Large intestine (tissue), 12 donors: ENCODE data around the gene KSR1. TPM values are rescaled to one million over a fixed set of nuclear protein-coding genes. Genes with fewer than 3 reads are reported as not detected.
"Not testable (repeated sequence)": the region's sequence is repeated elsewhere in the genome, so short reads cannot be mapped to it uniquely, and the experiment has no call there.

ENCODE experiments used
- DNase-seq, 2 donors: peaks; one replicate each; pipeline versions ENCODE4 v3.0.0 to v3.0.0-alpha.2; 2013
- H3K27ac ChIP-seq: one replicate; pipeline ENCODE4 v1.5.1; 2013; ENCODE audit warnings: low read length
- H3K27me3 ChIP-seq: 2 replicates; pipeline ENCODE4 v1.6.1; 2013; ENCODE audit warnings: low read length; ENCODE audit not compliant: control insufficient read depth, insufficient read depth
- H3K36me3 ChIP-seq: 2 replicates; pipeline ENCODE4 v1.6.1; 2013; ENCODE audit warnings: low read length; ENCODE audit not compliant: control insufficient read depth, insufficient read depth
- H3K4me1 ChIP-seq: one replicate; pipeline ENCODE4 v1.6.1; 2013; ENCODE audit warnings: low read length; ENCODE audit not compliant: control insufficient read depth, insufficient read depth
- H3K4me3 ChIP-seq: one replicate; pipeline ENCODE4 v1.5.1; 2013; ENCODE audit warnings: low read length
- H3K9me3 ChIP-seq: one replicate; pipeline ENCODE4 v1.6.1; 2013; ENCODE audit warnings: mild to moderate bottlenecking, low read depth, low read length, moderate library complexity; ENCODE audit not compliant: control insufficient read depth
- WGBS: methylation state at CpG from one replicate; pipeline ENCODE4 v1.1.5; 2013; ENCODE audit warnings: low lambda C conversion rate; ENCODE audit not compliant: insufficient coverage; 5-methylcytosine and 5-hydroxymethylcytosine counted together
- long read RNA-seq, 11 donors: transcript quantifications; one replicate each; lab custom pipeline, GENCODE V29; 2026
- polyA plus RNA-seq: library from polyadenylated mRNA; unstranded; fragments of 120-200 nt; gene quantifications from one replicate; pipeline ENCODE4 v1.2.1, GENCODE V29; 2013

KSR1 gene
- polyA plus RNA-seq, result 65.0 TPM
- long read RNA-seq, donor 1, result 0 reads
- long read RNA-seq, donor 2, result 0 reads
- long read RNA-seq, donor 3, result 0 reads
- long read RNA-seq, donor 4, result 0 reads
- long read RNA-seq, donor 5, result 0 reads
- long read RNA-seq, donor 6, partial matches to known transcripts, result 0 of 1 reads
- long read RNA-seq, donor 6, other reads (novel, unspliced or antisense), result 0 of 1 reads
- long read RNA-seq, donor 7, result 0 reads
- long read RNA-seq, donor 8, partial matches to known transcripts, result 0 of 1 reads
- long read RNA-seq, donor 8, other reads (novel, unspliced or antisense), result 0 of 1 reads
- long read RNA-seq, donor 9, result 0 reads
- long read RNA-seq, donor 10, partial matches to known transcripts, result 0 of 1 reads
- long read RNA-seq, donor 10, other reads (novel, unspliced or antisense), result 0 of 1 reads
- long read RNA-seq, donor 11, partial matches to known transcripts, result 26 of 28 reads
- long read RNA-seq, donor 11, other reads (novel, unspliced or antisense), result 0 of 28 reads

DNA sequence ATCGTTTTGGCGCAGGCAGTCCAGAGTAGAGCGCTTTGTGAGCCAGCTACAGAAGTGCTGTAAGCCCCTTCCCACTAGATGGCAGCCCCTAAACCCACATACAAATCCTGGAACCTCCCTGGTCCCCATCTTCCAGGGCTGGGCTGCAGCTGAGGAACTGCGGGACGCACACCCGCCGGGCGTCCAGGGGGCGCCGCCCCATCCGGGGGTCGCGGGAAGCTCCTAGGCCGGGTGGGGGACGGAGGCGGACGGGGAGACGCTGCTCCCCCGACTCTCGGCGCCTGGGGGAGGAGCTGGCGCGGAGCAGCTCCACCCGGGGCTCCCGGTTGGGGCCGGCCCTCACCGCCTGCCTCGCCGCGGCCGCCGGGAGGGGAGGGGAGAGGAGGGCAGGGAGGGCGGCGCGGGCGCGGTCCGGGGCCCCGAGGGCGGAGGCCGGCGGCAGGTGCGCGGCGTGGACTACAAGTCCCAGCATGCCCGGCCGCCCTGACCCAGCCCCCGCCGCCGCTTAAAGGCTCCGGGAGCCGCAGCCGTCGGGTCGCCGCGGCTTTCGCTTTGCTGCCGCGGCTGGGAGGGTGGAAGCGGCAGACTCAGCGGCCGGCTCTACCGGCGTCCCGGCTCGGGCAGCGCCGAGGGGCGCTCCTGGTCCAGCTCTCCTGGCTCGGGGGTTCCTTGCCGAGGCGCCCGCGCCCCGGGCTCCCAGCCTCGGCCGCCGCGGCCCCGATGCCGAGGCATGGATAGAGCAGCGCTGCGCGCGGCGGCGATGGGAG is at the start of gene KSR1:
KSR1 (plus strand) TSS at position 535 of the 767 bp plus-strand sequence; CDS start at position 731, 196 bp downstream.
- no CpG with 5 or more reads among the region's 88 CpGs for WGBS
- no peaks in the 10 kb centered on the region for H3K9me3 ChIP-seq
- H3K27me3 ChIP-seq, result no peaks in the 10 kb centered on the region
- H3K4me1 ChIP-seq, result peaks cover 26% of the 10 kb centered on the region
- H3K27ac ChIP-seq, result peak within 1 kb of the TSS; percentile 42
- DNase-seq, result peak; percentile 84 to 94
- H3K4me3 ChIP-seq, result peak within 1 kb of the TSS; percentile 77
- no peaks in the 10 kb centered on the region for H3K36me3 ChIP-seq

DNA sequence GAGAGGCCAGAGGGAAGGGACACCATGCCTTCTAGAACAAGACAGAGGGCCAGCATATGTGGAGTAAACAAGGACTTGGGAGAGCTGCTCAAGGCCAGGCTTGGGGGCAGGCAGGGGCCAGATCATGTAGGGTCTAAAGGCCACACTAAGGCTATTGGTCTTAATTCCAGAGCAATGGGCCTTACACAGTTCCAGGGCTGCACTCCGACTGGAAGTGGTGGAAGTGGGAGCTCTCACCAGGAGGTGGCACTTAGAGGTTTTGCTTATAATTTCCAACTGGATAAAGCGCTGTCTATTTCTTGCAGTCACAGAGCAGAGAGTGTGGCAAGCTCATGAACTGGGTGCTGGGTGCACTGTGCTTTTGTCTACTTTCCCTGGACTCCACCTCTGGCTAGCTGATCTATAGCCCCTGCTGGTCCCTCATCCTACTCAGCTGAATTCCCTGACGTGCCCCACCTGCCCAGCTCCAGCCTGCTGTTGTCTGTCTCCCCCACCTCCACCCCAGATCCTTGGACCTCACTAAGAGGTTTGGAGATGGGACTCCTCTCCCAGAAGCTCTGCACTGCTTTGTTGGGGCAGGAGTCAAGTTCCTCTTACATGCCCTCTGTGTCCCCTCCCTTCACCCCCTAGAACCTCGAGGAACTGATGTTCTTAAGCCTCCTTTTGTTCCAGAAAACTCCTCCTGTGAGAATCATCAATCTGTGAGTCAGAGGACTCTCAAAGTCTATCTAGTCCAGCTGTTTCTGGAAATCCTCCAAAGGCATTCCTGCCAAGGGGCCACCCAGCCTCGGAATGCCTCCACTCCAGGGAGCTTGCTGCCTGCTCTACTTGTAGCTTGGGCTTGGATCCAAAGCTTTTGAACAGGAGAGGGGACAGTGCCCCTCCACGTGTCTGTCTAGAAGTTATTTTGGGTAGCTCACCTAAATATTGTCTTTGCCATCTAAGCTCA is 48.1 kb upstream of the KSR1 start:
- H3K27me3 ChIP-seq, result no peaks in the 10 kb centered on the region
- peak in 1 of 2 donors; percentile 12 for DNase-seq
- H3K36me3 ChIP-seq, result no peaks in the 10 kb centered on the region
- H3K4me1 ChIP-seq, result no peaks in the 10 kb centered on the region
- H3K9me3 ChIP-seq, result no peaks in the 10 kb centered on the region
- no CpG with 5 or more reads among the region's 6 CpGs for WGBS
- H3K4me3 ChIP-seq, result no peak overlapping the region
- no peak overlapping the region for H3K27ac ChIP-seq

DNA sequence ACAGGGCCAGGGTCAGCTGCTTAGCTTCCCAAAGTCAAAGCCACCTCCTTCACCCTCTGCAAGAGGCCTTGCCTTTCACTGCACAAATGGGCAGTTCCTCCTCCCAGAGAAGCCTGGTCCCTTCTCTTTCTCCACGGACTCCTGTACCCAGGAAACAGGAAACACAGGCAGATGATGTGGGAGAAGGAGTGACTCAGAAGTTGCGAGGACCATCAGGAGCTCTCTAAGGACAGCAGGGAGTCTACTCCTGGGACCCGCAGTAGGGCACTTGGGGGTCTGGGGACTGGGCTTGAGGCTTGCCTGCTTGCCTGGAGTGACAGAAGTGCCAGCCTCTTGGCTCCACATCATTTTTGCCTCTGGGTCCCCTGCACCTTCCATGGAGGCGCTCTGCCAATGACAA is 47.4 kb upstream of the KSR1 start:
- no peak overlapping the region for H3K4me3 ChIP-seq
- no peaks in the 10 kb centered on the region for H3K27me3 ChIP-seq
- H3K4me1 ChIP-seq, result no peaks in the 10 kb centered on the region
- no CpG with 5 or more reads among the region's 4 CpGs for WGBS
- H3K9me3 ChIP-seq, result no peaks in the 10 kb centered on the region
- no peak overlapping the region for H3K27ac ChIP-seq
- no peaks in the 10 kb centered on the region for H3K36me3 ChIP-seq
- no peak for DNase-seq

DNA sequence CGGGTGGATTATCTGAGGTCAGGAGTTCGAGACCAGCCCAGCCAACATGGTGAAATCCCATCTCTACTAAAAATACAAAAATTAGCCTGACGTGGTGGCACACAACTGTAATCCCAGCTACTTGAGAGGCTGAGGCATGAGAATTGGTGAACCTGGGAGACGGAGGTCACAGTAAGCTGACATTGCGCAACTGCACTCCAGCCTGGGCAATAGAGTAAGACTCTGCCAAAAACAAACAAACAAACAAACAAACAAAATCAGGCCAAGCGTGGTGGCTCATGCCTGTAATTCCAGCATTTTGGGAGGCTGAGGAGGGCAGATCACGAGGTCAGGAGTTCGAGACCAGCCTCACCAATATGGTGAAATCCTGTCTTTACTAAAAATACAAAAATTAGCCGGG is 44.1 kb upstream of the KSR1 start:
- H3K36me3 ChIP-seq, H3K9me3 ChIP-seq, H3K4me3 ChIP-seq, DNase-seq, H3K27ac ChIP-seq, H3K4me1 ChIP-seq, H3K27me3 ChIP-seq: not testable (repeated sequence)
- 100% methylated on average over 1 of the region's 9 CpGs for WGBS

DNA sequence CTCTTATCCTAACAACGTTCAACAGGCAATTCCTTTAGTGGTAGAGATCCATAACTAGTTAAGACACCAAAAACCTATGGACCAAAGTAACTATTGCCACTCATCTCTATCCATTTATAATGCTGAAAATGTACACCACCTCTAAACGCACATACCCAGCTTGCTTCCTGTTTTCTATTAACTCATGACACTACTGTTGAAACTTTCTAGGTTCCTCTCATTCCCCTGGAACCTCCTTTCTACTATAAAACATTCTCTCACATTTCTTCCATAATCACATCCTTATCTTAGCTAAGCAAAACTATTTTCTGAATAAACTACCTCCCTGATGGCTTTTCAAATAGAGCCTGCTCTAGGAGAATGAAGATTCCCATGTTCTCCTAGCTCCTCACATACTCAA is 42.9 kb upstream of the KSR1 start:
- no peaks in the 10 kb centered on the region for H3K4me1 ChIP-seq
- H3K27me3 ChIP-seq, result no peaks in the 10 kb centered on the region
- no peak overlapping the region for H3K27ac ChIP-seq
- H3K4me3 ChIP-seq, result no peak overlapping the region
- WGBS, result 40% methylated on average over 1 of the region's 2 CpGs
- H3K9me3 ChIP-seq, result no peaks in the 10 kb centered on the region
- no peaks in the 10 kb centered on the region for H3K36me3 ChIP-seq
- DNase-seq, result no peak

DNA sequence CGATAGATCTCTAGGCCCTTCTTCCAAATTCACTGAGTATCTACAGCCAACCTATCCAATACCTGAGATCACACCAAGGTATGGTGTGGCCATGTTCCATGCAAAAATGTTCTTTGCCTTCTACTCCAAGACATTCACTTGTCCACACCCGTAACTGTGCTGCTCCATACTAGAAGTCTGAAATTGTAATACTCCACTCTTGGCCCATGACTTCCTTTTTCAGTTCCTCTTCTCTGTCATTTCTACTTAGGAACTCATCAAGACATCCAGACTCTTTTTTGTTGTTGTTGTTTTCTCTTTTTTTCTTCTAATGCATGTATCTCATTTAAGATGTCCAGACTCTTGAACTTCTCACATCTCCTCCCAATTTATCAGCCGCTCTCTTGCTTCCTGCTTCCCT is 42.5 kb upstream of the KSR1 start:
- Histone ChIP-seq H3K4me1 (no peaks in the 10 kb centered on the region), H3K4me3 (no peak overlapping the region), H3K27me3 (no peaks in the 10 kb centered on the region), H3K9me3 (no peaks in the 10 kb centered on the region), H3K36me3 (no peaks in the 10 kb centered on the region), H3K27ac (no peak overlapping the region)
- no peak for DNase-seq
- WGBS, result 90% methylated on average over 2 of the region's 3 CpGs

DNA sequence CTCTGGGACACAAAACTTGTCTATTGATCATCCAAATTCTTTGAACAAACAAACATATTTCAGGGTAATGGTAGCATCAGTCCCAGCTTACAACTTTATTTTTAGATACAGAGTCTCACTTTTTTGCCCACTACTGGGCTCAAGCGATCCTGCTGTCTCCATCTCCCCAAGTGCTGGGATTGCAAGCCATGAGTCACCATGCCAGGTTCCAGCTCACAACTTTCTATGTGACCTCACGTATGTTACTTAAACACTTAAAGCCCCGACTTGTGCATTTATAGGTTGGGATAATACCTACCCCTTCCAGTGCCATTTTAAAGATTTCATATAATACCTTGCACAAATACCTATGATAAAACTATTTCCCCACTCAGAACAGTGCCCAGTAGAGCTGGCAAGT is 42.0 kb upstream of the KSR1 start:
- Histone ChIP-seq H3K27me3 (no peaks in the 10 kb centered on the region), H3K4me1 (no peaks in the 10 kb centered on the region), H3K36me3 (no peaks in the 10 kb centered on the region), H3K27ac (no peak overlapping the region), H3K9me3 (no peaks in the 10 kb centered on the region), H3K4me3 (no peak overlapping the region)
- no CpG with 5 or more reads among the region's 3 CpGs for WGBS
- no peak for DNase-seq

DNA sequence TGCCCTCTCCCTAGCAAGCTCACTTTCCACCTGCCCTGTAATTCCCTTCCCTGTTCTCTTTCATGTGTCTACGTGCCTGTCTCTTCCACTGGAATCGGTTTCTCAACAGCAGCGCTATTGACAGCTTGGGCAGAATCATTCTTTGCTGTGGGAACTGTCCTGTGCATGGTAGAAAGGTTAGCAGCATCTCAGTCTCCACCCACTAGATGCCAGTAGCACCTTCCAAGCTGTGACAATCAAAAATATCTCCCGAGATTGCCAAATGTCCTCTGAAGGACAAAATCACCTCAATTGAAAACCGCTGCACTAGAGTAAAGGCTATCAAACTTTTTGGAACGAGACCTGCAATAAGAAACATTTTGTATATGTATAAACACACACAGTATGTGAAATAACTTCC is 41.6 kb upstream of the KSR1 start:
- whole genome bisulfite sequencing, result no CpG with 5 or more reads among the region's 6 CpGs
- H3K36me3 ChIP-seq, result no peaks in the 10 kb centered on the region
- H3K27ac ChIP-seq, result no peak overlapping the region
- no peak overlapping the region for H3K4me3 ChIP-seq
- H3K9me3 ChIP-seq, result no peaks in the 10 kb centered on the region
- no peaks in the 10 kb centered on the region for H3K27me3 ChIP-seq
- H3K4me1 ChIP-seq, result no peaks in the 10 kb centered on the region
- no peak for DNase-seq

DNA sequence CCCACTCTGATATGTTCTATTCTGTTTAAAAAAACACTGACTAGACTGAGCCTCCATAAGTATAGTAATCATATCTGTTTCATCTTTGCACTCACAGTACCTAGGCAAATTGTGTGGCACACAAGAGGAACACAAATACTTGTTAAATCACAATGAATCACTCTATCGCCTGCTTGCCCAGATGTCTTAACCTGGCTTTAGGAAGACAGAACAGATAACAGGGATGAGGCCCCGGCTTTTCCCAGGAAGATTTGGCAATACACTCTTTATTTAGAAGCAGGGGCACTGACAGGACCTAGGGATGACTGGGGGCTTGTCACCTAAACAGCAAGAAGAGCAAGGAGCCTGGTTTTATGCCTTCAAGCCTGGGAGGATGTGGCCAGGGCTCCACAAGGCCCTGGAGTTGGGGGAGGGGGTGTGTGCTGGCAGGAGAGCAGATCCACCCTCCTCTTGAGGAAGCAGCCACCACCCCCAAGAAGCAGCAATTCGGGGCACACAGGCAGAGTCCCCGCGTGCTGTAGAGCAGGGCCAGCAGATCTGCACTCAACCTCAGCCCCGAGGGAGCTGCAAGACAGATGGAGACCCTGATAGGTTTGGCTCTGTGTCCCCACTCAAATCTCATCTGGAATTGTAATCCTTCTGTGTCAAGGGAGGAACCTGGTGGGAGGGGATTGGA is 41.0 kb upstream of the KSR1 start:
- H3K9me3 ChIP-seq, result no peaks in the 10 kb centered on the region
- no peak overlapping the region for H3K4me3 ChIP-seq
- no CpG with 5 or more reads among the region's 6 CpGs for WGBS
- no peaks in the 10 kb centered on the region for H3K27me3 ChIP-seq
- H3K36me3 ChIP-seq, result no peaks in the 10 kb centered on the region
- no peak for DNase-seq
- H3K27ac ChIP-seq, result no peak overlapping the region
- no peaks in the 10 kb centered on the region for H3K4me1 ChIP-seq
